ENCODE data around the gene PALLD. TPM values are rescaled to one million over a fixed set of nuclear protein-coding genes. Genes with fewer than 3 reads are reported as not detected.

The PALLD gene
- total and polyA plus RNA-seq, 2 of the 8 experiments (the other 6 are each of a cell fraction or from before 2014, with no cell fraction given), result 10.5 to 25.0 TPM

DNA sequence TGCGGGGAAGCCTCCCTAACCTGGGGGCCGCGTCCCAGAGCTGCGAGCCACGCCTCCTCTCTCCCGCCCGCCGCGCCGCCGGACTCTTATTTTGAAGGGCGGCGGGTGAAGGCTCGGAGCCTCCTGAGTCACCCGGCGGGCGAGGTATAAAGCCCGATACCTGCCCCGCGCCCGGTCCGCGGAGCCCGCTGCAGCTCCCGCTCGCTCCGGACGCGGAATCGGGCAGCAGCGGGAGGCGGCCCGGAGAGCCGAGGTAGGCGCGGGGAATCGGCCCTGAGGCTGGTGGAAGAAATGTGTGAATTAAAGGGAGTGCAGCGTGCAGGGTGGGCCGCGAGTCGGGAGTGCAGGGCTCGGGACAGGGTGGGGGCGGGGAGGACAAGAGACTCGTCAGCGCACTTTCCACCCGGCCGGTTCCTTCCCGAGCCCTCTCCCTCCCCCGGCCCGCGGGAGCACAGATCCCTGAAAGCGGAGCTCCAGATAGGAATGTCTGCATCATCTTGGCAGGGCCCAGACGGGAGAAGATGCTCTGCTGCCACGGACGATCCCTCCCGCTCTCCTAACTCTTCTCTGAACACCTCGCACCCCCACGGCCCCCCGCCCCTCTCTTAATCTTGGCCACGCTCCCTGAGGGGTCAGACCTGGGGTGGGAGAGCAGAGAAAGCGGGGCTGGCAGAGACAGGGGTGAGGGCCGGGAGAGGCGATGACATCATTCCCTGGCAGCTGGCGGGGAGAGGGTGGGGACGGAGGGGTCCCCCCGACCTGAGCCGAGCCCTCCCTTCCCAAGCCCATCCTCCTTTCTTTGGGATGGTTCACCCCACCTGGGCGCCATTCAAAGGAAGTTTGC lies 335.3 kb downstream of the PALLD start (continued):
- TF ChIP-seq KDM5A (IDR thresholded peaks at IDR 0.05; ENCODE audit: low read length) (no peak), MAFK (IDR thresholded peaks at IDR 0.05; ENCODE audit: low read depth, low read length) (peak; percentile 6; the same call in 1 of the 2 replicates), EP300 (IDR thresholded peaks at IDR 0.05; ENCODE audit: borderline replicate concordance in 1 of 2, low read depth in 2 of 2, low read length in 2 of 2) (0 out of 3 replicates have a peak, but pooled peaks of 1 of the 2 experiments have one; percentile 10), CEBPB (IDR thresholded peaks at IDR 0.05; ENCODE audit: low read depth, low read length) (no peak), EZH2 (IDR thresholded peaks at IDR 0.05; ENCODE audit: low read depth, low read length, severe bottlenecking) (peak; percentile 15), ATF3 (IDR thresholded peaks at IDR 0.05; ENCODE audit: insufficient read depth, low read depth, low read length) (0 out of 2 replicates have a peak, but pooled peaks have one; percentile 11), SRF (IDR thresholded peaks at IDR 0.05; ENCODE audit: low read depth, low read length) (no peak), EGR1 (IDR thresholded peaks at IDR 0.05; ENCODE audit: borderline replicate concordance, low read depth, low read length) (peak; percentile 65; the same call in 1 of the 2 replicates), KDM4A (IDR thresholded peaks at IDR 0.05; ENCODE audit: low read depth, low read length, severe bottlenecking) (peak; percentile 80), TBP (IDR thresholded peaks at IDR 0.05; ENCODE audit: low read depth, low read length) (peak; percentile 77), POLR2AphosphoS5 (IDR thresholded peaks at IDR 0.05; ENCODE audit: low read depth, low read length) (peak; percentile 86), TCF12 (IDR thresholded peaks at IDR 0.05; ENCODE audit: low read depth, low read length) (no peak), CTCF (IDR thresholded peaks at IDR 0.05; ENCODE audit: control extremely low read depth in 1 of 3, insufficient read depth in 1 of 3, low read depth in 1 of 3, low read length in 3 of 3) (no peak), SUZ12 (IDR thresholded peaks at IDR 0.05; ENCODE audit: low read length) (no peak; the same call in 1 of the 2 replicates), PHF8 (conservative IDR thresholded peaks at IDR 0.05; ENCODE audit: low read depth, low read length) (peak; percentile 80), TAF7 (optimal IDR thresholded peaks at IDR 0.05; ENCODE audit: borderline replicate concordance, low read depth, low read length) (peak; percentile 35), RBBP5 (IDR thresholded peaks at IDR 0.05; ENCODE audit: borderline replicate concordance, low read depth, low read length) (peak; percentile 98), CTBP2 (IDR thresholded peaks at IDR 0.05; ENCODE audit: borderline replicate concordance, insufficient read depth, insufficient read length, low read length) (peak; percentile 99), JUND (IDR thresholded peaks at IDR 0.05; ENCODE audit: low read length) (peak; percentile 67; the same call in 1 of the 2 replicates)

All from H1 (cell line).